SK-N-MC (cell line): ENCODE measurements around the gene GNGT2.

Source experiments
- EZH2 ChIP-seq: fragments of 200-600 bp; sonication (generic); IDR thresholded peaks from one replicate; pipeline ENCODE4 v1.6.1; 2017; ENCODE audit warnings: antibody characterized with exemption
- POLR2AphosphoS5 ChIP-seq: IDR thresholded peaks from 2 replicates; pipeline ENCODE4 v1.6.1; 2012; ENCODE audit warnings: mild to moderate bottlenecking, low read depth, low read length, borderline replicate concordance

GRCh38 chr17:49229076-49229804, 18.9 kb upstream of the GNGT2 start:
- no peak for TF ChIP-seq POLR2AphosphoS5
- no peak for TF ChIP-seq EZH2
